Globus pallidus (tissue), 1 donor: ENCODE measurements around the gene AHSG.

Source experiments
- DNase-seq: peaks from one replicate; pipeline ENCODE4 v3.0.0-alpha.2; 2015; ENCODE audit warnings: low spot score

AHSG gene

GRCh38 chr3:186642014-186642413, 29.2 kb downstream of the AHSG start:
- DNase-seq: no peak

- DNase-seq: no peak
These were observed 30.6 kb downstream of the AHSG start for GRCh38 chr3:186643493-186643892.

GRCh38 chr3:186644683-186645082, 31.8 kb downstream of the AHSG start:
- DNase-seq: no peak

GRCh38 chr3:186646106-186646505, 33.2 kb downstream of the AHSG start:
- no peak for DNase-seq

GRCh38 chr3:186646841-186647240, 34.0 kb downstream of the AHSG start:
- DNase-seq: no peak

GRCh38 chr3:186648851-186649250, 36.0 kb downstream of the AHSG start:
- no peak for DNase-seq

- no peak for DNase-seq
These were observed 38.9 kb downstream of the AHSG start for GRCh38 chr3:186651678-186652215.

- DNase-seq: no peak
These were observed 40.3 kb downstream of the AHSG start for GRCh38 chr3:186653080-186653707.

- DNase-seq: no peak
These were observed 41.1 kb downstream of the AHSG start for GRCh38 chr3:186653984-186654383.

- no peak for DNase-seq
These were observed 50.7 kb downstream of the AHSG start for GRCh38 chr3:186663361-186664118.

- no peak for DNase-seq
These were observed 51.2 kb downstream of the AHSG start for GRCh38 chr3:186664119-186664495.

- DNase-seq: no peak
These were observed 51.6 kb downstream of the AHSG start for GRCh38 chr3:186664506-186664905.

GRCh38 chr3:186665625-186666188, 52.8 kb downstream of the AHSG start, which contains the start of gene HRG:
HRG (plus strand) TSS chr3:186666014; CDS start chr3:186666032, 18 bp downstream.
- DNase-seq: no peak

GRCh38 chr3:186668426-186668825, 55.6 kb downstream of the AHSG start:
- DNase-seq: no peak

- no peak for DNase-seq
These were observed 56.7 kb downstream of the AHSG start for GRCh38 chr3:186669378-186670084.

- DNase-seq: no peak
These were observed 57.3 kb downstream of the AHSG start for GRCh38 chr3:186670155-186670554.
